GM12865 (cell line): Measurements from ENCODE around the gene SUGCT.

Source experiments
- DNase-seq: peaks from one replicate; pipeline ENCODE4 v3.0.0; 2010; ENCODE audit warnings: low read depth
- H3K4me3 ChIP-seq: 2 replicates; pipeline ENCODE4 v1.5.1; 2011; ENCODE audit warnings: mild to moderate bottlenecking, low read depth, low read length, control low read depth
- TF ChIP-seq, protein P1 (sequence below): IDR thresholded peaks from 2 replicates; pipeline ENCODE4 v1.5.1; 2011; ENCODE audit warnings: low read length, control low read depth, low read depth, inconsistent platforms; ENCODE audit not compliant: insufficient read depth; ENCODE audit errors: missing control alignments

Gene SUGCT

DNA sequence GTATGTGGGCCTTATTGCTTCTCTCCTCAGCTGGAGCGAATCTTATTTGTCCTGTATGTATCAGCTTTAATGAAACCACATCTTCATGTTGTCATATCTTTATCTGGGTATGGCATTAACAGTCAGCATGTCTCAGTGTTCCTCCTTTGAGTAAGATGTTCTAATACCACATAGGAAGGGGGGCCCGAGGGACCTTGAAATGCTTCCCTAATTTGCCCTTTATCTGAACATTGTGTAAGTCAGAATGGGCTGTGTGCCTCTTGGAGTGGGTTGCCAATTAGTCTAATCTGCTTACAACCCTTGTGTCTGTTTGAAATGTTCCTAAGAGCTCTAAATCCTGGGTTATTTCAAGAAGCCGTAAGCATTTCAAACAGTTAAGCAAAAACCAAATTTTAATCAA, 623.8 kb downstream of the SUGCT start:
- no peak overlapping the region for H3K4me3 ChIP-seq
- TF ChIP-seq, protein P1, sequence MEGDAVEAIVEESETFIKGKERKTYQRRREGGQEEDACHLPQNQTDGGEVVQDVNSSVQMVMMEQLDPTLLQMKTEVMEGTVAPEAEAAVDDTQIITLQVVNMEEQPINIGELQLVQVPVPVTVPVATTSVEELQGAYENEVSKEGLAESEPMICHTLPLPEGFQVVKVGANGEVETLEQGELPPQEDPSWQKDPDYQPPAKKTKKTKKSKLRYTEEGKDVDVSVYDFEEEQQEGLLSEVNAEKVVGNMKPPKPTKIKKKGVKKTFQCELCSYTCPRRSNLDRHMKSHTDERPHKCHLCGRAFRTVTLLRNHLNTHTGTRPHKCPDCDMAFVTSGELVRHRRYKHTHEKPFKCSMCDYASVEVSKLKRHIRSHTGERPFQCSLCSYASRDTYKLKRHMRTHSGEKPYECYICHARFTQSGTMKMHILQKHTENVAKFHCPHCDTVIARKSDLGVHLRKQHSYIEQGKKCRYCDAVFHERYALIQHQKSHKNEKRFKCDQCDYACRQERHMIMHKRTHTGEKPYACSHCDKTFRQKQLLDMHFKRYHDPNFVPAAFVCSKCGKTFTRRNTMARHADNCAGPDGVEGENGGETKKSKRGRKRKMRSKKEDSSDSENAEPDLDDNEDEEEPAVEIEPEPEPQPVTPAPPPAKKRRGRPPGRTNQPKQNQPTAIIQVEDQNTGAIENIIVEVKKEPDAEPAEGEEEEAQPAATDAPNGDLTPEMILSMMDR, result no peak
- DNase-seq, result no peak

DNA sequence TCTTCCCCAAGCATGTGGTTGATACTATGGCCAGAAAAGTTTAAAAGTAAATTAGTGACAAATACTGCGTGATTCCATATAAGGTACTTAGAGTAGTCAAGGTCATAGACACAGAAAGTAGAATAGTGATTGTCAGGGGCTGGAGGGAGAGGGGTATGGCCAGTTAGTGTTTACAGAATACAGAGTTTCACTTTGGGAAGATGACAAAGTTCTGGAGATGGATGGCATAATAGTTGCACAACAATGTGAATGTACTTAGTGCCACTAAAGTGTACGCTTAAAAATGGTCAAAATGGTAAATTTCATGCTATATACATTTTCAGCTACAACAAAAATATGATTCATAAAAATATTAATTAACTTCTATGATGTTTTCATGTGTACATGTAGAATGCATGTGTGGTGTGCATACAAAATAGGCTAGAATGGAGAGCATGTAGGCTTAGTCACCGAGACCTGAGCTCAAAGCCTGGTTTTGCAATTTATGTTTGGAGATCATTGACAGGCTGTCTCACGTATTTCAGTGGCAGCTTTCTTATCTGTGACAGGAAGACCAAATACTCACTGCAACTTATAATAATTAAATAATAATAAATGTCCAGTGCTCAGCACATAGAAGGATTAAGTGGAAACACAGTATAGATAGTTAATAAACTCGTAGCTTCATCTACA, 625.6 kb downstream of the SUGCT start:
- no peak overlapping the region for H3K4me3 ChIP-seq
- DNase-seq, result no peak

DNA sequence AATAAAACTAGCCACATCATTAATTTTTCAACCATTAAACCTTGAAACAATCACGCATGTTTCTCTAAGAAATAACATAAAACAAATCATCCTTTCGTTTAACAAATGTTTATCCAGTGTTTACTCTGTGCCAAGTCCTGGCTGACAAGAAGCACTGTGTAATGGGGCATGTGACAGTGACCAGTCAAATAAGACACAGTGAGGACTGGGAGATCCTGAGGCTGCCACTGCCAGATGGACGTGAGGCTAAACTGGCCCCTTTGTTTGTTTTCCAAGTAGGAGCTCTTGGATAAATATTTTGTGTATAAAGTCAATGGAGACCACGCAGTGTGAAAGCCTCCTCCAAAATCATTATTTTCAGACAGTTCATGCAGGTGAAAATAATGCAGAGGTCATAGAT, 626.2 kb downstream of the SUGCT start:
- no peak for DNase-seq
- TF ChIP-seq, protein P1, result no peak
- no peak overlapping the region for H3K4me3 ChIP-seq

More for the DNA sequence above, 625.6 kb downstream of the SUGCT start:
- TF ChIP-seq, protein P1, result no peak

- no peak overlapping the region for H3K4me3 ChIP-seq
- TF ChIP-seq, protein P1, result no peak
- no peak for DNase-seq
These were observed 627.2 kb downstream of the SUGCT start for GRCh38 chr7:40761762-40762560.

DNA sequence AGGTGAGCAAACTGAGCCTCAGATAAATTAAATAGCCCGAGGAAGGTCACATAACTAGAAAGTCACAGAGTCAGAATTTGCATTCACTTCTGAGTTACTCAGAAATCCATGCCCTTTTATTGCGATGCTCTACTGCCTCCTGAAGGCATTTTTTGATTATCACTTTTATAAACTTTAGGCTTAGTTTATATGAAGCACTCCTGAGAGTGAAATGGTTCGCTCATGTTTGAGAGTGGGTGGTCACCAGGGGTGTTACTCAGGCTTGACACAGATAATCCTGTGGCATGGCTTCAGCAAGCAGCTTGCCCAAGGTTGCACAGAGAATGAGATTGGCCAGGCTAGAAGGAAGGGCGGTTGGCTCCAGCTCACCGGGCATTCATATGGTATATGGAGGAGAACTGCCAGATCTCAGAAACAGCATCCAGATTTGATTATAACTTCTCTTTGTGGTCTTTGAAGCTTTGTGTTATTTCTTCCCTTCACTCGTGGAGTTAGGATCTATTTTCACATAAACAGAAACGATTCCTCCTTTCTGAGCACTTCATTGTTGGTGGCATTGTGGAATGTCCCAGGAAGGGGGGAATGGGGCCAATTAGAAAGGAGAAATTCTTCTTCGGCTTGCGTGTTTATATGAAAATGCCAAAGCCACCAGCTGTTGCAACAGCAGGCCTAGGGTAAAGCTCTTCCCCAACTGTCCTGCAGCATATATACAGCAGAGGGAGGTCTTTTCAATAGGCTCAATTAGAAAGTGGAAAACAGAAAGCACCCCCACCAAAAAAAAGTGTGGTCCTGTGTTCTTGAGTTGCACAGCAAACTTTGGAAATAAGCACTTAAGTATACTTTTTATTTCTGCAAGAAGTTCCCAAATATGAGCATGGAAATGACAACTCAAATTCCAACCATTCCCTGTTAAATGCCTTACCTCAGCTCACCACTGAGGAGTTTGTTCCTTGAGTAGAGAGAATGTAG, 628.8 kb downstream of the SUGCT start:
- no peak overlapping the region for H3K4me3 ChIP-seq
- TF ChIP-seq, protein P1, result no peak
- DNase-seq, result no peak

DNA sequence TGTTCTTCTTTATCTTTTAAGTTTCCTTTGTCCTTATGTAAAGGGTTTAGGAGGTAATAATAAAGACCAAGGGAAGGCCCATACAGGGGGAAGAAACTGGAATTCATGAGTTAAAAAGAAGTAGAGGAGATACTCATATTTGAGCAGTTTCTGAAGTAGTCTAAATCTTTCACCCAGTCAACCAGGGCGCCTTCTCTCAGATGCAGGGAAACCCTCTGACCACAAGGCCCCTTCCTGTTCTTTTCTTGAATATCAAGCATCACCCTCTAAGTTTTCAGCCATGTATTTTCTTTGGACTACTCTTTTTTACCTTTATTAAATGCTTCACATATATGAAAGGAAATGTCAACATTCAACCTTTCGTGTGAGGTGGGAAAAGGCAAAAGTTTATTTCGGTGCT, 630.8 kb downstream of the SUGCT start:
- no peak for DNase-seq

More for the DNA sequence above, 630.8 kb downstream of the SUGCT start:
- H3K4me3 ChIP-seq, result no peak overlapping the region
- TF ChIP-seq, protein P1, result no peak
